CD4-positive, alpha-beta T cell treated with Interleukin-6 for 4 hours (primary cell): ENCODE data around the gene PRSS27.
"Not testable (repeated sequence)": the region's sequence is repeated elsewhere in the genome, so short reads cannot be mapped to it uniquely, and the experiment has no call there.

ENCODE experiments used
- DNase-seq: peaks from one replicate; pipeline ENCODE4 v3.0.0-alpha.2; 2020; ENCODE audit warnings: mixed read lengths

The PRSS27 gene

DNA sequence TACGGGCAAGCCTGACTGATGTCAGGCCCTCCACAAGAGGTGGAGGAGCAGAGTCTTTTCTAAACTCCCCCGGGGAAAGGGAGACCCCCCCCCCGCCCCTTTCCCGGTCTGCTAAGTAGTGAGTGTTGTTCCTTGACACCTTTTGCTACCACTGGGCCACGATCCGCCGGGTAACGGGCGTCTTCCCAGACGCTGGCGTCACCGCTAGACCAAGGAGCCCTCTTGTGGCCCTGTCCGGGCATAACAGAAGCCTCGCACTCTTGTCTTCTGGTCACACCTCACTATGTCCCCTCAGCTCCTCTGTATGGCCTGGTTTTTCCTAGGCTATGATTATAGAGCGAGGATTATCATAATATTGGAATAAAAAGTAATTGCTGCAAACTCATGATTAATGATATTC is 50.0 kb downstream of the PRSS27 start:
- DNase-seq = peak; percentile 58

DNA sequence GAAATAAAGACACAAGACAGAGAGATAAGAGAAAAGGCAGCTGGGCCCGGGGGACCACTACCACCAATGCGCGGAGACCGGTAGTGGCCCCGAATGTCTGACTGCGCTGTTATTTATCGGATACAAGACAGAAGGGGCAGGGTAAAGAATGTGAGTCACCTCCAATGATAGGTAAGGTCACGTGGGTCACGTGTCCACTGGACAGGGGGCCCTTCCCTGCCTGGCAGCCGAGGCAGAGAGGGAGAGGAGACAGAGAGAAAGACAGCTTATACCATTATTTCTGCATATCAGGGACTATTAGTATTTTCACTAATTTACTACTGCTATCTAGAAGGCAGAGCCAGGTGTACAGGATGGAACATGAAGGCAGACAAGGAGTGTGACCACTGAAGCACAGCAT is 50.4 kb downstream of the PRSS27 start:
- DNase-seq = not testable (repeated sequence)

DNA sequence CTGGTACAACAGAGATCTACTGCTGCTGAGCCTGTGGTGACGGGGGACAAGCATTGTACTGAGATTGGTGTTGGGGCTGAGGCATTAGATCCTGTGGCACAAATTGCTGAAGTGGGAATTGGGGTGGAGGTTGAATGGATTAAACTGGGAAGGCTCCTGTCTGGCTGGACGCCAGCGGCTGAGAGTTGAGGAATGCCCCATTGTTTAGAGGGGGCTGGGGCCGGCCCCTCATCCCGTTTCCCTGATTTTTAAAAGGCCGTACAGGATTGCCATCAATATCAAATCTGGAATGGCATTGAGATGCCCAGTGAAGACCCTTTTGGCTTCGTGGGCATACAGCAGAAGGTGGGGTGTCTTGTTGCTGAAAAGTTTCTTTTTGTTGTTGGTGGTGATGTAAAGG is 53.4 kb downstream of the PRSS27 start:
- not testable (repeated sequence) for DNase-seq

DNA sequence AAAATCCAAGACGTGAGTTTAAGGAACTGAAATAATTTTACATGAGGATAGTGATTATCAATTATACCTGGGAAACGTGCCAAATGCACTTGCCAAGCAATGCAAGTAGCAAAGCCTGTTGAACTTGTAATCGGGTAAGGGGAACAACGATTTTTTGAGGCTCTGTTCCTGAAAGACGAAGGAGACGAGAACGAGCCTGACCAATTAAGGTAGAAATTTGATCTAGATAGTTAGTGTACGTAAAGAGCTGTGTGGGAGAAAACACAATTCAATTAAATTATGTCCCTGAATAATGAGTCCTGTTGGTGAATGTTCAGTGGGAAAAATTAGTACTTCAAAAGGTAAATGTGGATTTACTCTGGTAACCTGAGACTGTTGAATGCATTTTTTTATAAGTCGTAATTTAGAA is 55.4 kb downstream of the PRSS27 start:
- no peak for DNase-seq

DNA sequence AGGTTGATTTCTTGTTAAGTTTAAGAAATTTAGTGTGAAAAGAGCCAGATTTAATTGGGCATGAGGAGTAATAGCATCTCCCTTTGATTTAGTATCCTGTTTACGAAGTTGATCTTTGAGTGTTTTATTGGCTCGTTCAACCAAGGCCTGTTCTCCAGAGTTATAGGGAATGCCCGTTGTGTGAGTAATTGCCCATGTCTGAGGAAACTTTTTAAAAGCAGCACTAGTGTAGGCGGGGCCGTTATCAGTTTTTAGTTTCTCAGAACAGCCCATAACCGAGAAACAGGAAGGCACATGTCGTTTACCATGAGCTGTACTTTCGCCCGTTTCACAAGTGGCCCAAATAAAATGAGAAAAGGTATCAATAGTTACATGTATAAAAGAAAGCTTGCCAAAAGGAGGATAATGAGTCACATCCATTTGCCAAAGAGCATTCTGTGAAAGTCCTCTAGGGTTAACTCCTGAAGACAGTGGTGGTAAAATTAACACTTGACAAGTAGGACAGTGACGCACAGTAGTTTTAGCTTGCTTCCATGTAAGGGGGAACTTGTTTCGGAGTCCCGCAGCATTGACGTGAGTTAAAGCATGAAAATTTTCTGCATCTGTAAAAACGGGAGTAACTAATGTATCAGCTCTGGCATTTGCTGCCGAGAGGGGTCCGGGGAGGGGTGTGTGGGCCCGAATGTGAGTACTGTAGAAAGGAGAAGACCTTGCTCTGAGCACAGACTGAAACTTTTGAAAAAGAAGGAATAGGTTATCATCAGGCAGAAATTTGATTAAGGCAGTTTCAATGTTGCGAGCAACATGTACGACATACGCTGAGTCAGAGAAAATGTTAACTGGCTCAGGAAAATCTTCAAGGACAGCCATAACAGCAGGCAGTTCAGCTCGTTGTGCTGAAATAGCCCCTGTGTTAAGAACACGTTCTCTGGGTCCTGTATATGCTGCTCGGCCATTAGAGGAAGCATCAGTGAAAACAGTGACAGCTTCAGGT is 56.2 kb downstream of the PRSS27 start:
- peak; percentile 29 for DNase-seq
